ENCODE measurements around the gene PRRT2.
A peak's percentile ranks its signal among the peaks of the same experiment; 100 is the strongest.

The PRRT2 gene

DNA sequence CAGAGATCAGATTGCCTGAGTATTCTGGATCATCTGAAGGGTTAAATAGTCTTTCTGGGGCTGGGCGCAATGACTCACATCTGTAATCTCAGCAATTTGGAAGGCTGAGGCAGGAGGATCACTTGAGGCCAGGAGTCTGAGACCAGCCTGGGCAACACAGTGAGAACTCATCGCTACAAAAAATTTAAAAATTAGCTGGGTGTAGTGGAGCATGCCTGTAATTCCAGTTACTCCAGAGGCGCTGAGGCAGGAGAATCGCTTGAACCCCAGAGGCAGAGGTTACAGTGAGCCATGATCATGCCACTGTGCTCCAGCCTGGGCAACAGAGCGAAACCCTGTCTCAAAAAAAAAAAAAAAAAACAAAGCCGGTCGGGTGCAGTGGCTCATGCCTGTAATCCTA lies 23.9 kb downstream of the PRRT2 start:
- DNase-seq: no peak

DNA sequence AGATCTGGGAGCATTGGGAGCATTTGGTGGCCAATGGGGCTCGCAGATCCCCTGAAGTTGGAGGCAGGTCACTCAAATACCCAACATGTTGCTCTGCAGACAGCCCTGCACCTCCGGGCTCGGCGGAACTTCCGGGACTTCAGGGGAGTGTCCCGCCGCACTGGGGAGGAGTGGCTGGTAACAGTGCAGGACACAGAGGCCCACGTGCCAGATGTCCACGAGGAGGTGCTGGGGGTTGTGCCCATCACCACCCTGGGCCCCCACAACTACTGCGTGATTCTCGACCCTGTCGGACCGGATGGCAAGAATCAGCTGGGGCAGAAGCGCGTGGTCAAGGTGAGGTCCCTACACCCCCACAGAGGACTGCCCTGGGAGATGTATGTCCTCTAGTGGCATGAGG lies 24.6 kb downstream of the PRRT2 start:
- no peak for DNase-seq

DNA sequence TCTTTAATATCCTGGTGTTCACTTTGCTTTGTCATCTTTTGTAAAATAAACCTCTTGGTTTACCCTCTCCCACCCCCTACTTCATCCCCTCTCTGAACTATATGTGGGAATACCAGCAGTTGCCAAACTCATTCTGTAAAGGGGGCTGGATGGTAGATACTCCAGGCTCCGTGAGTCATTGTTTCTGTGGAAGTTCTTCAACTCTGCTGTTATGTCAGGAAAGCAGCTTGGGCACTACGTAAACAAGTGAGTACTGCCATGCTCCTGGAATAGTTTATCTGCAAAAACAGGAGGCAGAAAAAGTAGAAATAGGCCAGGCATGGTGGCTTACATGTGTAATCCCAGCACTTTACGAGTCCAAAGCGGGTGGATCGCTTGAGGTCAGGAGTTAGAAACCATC lies 25.8 kb downstream of the PRRT2 start:
- DNase-seq: no peak

DNA sequence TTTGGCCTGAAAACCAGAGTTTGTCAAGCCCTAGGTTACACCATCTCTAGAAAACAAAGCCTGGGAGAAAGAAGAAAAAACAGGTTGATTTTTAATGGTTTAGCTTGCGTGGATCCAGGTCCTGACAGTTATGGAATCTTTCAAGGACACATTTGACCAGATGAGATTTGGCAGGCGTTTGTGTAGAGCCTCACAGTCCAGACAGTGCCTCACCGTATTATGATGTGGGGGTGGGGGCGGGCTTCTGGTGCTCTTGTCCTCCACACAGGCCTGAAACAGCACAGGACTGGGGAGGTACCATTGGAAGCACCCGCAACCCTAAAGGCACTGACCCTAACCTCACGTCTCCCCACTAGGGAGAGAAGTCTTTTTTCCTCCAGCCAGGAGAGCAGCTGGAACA lies 27.8 kb downstream of the PRRT2 start:
- no peak for DNase-seq

DNA sequence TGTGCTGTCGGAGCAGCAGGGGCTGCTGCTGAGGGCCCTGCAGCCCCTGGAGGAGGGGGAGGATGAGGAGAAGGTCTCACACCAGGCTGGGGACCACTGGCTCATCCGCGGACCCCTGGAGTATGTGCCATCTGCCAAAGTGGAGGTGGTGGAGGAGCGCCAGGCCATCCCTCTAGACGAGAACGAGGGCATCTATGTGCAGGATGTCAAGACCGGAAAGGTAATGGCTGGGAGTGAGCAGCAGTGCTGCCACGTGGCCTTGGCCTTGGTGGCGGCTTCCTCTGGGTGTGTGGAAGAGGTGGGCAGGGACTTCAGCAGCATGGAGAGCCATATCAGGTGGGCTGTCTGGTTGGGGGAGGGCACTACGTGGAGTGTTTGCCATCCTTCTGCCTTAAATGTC lies 28.2 kb downstream of the PRRT2 start:
- DNase-seq: no peak

DNA sequence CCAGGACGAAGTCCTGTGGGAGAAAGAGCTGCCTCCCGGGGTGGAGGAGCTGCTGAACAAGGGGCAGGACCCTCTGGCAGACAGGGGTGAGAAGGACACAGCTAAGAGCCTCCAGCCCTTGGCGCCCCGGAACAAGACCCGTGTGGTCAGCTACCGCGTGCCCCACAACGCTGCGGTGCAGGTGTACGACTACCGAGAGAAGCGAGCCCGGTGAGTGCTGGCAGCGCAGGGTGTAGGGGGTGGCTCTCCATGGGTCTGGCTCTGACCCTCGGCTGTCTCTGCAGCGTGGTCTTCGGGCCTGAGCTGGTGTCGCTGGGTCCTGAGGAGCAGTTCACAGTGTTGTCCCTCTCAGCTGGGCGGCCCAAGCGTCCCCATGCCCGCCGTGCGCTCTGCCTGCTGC lies 29.6 kb downstream of the PRRT2 start:
- DNase-seq: no peak

DNA sequence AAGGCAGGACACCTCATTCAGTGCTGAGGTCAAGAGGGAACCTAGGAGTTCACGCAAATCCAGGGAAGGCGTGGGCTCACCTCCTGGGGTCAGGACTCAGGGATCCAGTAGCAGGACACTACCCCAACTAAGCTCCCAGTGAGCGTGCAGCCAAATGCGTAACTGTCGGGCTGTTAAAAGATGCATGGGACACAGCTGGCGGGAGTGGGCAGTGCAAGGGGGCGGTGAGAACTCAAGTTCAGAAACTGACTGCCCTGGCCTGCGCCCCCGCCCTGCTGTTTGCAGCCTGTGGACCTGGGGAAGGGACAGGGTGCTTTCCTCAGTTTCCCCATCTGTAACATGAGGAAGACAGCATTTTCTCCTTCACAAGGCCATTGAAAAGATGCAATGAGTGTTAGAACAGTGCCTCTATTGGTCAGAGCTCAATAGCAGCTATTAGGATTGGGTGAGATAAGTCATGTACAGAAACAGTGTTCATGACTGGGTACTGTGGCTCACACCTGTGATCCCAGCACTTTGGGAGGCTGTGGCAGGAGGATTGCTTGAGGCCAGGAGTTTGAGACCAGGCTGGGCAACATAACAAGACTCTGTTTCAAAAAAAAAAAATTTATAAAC lies 30.8 kb downstream of the PRRT2 start:
- no peak for DNase-seq

DNA sequence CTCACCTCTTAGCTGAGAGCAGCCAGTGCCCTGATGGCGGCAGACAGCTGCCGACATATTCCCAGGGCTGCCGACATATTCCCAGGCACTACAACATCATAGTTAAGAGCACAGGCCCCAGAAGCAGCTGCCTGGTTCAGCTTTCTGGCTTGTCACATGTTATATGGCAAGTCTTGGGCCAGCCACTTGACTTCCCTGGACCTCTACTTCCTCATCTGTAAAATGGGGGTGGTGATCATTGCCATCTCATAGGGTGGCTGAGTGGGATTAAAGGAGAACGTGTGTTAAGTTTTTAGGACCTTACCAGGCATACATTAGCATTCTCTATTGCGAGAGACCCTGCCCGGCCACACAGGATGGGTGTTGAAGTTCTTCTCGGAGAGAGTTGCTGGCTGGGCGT lies 31.9 kb downstream of the PRRT2 start:
- no peak for DNase-seq

DNA sequence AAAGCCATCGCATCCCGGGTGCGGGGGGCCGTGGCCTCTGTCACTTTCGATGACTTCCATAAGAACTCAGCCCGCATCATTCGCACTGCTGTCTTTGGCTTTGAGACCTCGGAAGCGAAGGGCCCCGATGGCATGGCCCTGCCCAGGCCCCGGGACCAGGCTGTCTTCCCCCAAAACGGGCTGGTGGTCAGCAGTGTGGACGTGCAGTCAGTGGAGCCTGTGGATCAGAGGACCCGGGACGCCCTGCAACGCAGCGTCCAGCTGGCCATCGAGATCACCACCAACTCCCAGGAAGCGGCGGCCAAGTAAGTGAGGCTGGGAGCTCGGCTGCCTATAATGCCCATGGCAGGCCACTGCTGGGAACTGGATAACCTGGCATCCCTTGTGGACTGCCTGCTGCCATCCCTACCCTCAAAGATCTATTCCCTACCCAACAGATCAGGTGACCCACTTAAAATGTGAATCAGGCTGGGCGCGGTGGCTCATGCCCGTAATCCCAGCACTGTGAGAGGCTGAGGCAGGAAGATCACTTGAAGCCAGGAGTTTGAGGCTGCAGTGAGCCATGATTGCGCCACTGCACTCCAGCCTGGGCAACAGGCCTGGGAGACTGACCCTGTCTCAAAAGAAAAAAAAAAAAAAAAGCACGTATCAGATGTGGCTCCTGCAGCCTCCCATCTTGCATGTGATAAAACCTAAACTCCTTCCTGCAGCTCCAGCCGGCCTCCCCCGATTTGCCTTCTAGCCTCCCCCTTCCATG lies 32.8 kb downstream of the PRRT2 start:
- DNase-seq: no peak

DNA sequence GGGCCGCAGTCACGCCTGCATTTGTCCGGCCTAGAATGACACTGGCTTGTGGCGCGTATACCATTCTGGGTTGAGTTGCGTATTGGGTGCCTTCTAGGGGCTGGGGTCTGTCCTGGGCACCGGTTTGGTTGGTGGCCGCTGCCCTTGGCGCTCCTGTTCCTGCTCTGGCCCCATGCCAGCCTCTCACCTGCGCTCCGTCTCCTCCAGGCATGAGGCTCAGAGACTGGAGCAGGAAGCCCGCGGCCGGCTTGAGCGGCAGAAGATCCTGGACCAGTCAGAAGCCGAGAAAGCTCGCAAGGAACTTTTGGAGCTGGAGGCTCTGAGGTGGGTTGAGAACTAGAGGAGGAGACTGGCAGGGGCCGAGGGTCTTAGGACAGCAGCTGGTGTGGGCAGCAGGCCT lies 33.7 kb downstream of the PRRT2 start:
- no peak for DNase-seq

DNA sequence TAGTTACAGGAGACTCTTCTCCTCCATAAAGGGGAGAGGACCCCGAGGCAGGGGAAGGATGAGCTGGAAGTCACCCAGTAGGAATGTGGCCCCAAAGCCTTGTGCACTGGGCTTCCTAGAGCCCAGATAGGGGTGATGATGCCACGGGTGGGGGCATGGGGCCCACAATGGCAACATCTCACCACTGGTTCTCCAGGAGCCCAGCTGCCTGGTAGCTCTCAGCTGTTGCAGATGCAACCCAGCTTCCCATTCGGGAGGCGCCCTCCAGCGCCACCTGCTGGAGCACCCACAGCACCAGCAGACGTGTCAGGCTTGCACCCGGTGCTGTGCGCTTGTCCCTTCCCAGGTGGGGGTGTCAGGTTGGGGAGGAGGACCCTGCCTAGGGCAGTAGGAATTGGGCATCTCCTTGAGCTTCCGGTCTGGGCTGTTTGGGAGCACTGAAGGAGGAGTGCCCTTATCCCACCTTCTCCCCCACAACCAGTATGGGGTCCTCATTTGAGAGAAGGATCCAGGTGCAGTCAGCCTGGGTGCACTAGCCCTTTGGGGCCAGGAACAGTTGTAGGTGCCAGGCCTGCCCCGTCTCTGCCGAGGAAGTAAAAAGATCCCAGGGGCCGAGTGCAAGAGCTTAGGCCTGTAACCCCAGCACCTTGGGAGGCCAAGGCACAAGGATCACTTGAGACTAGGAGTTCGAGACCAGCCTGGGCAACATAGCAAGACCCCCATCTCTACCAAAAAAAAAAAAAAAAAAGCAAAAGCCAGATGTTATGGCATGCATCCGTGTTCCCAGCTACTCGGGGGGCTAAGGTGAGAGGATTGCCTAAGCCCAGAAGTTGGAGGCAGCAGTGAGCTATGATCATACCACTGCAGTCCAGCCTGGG lies 36.7 kb downstream of the PRRT2 start:
- DNase-seq: peak; percentile 75

DNA sequence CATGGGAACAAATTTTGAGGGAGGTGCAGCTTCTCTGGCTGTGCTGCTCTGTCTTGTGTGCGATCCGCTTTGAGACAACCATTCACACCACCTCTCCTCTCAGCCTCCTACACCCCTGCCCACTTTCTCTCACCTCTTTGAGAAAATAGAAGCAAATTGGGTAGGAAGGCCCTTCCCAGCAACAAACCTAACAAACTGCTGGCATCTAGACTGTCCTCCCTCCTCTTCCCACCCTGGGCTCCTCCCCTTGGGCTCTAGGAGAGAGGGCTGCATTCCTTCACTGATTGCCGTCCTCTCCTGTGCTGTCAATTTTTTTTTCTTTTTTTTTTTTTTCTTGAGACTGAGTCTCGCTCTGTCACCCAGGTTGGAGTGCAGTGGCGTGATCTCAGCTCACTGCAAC lies 37.5 kb downstream of the PRRT2 start:
- DNase-seq: no peak

DNA sequence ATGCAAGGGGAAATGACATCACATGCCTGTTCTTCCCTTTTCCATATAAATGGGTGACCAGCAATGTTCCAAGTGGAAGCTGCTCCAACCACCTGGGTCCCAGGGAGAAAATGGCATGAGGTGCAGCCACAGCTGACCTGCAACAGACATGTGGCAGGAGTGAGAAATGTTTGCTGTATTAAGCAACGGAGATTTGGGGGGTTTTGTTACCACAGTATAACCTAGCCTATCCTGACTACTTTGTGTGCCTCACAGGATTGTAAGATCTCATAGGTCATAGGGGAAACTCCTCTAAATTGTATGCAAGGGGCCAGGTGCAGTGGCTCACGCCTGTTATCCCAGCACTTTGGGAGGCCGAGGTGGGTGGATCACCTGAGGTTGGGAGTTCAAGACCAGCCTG lies 39.0 kb downstream of the PRRT2 start:
- DNase-seq: no peak

DNA sequence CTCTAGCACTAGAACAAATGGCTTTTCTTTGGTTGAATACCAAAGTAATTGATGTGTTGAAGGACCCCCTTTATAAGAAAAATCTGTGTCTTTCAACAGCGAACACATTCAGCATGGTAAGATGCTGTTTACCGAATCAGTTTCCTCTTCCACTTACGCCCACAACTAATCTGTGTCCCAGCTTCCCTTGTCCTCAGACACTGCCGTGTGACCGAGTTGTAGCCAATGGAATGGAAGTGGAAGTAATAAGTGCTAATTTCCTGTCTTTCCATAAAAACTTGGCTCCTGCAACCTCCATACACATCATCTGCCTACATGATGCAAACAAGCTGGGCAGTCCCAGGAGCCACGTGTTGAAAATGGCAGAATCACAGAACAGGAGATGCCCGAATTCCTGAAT lies 40.7 kb downstream of the PRRT2 start:
- no peak for DNase-seq

DNA sequence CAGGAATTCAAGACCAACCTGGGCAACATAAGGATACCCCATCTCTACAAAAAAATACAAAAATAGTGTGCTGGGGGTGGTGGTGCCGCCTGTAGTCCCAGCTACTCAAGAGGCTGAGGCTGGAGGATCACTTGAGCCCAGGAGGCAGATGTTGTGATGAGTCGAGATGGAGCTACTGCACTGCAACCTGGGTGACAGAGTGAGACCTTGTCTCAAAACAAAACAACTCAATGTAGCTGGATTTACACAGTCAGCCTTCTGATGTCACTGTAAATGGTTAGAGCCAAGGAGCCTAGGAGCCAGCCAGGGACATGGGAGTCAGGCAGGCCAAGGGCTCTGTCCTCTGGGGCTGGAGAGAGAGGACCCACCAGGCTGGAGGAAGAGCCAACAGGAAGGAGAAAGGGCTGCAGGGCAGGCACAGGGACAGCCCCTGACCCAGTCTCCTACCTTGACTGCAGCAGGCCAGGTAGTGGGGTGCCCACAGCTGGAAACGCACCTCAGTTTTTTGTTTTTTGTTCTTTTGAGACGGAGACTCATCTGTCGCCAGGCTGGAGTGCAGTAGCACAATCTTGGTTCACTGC lies 42.6 kb downstream of the PRRT2 start:
- no peak for DNase-seq

DNA sequence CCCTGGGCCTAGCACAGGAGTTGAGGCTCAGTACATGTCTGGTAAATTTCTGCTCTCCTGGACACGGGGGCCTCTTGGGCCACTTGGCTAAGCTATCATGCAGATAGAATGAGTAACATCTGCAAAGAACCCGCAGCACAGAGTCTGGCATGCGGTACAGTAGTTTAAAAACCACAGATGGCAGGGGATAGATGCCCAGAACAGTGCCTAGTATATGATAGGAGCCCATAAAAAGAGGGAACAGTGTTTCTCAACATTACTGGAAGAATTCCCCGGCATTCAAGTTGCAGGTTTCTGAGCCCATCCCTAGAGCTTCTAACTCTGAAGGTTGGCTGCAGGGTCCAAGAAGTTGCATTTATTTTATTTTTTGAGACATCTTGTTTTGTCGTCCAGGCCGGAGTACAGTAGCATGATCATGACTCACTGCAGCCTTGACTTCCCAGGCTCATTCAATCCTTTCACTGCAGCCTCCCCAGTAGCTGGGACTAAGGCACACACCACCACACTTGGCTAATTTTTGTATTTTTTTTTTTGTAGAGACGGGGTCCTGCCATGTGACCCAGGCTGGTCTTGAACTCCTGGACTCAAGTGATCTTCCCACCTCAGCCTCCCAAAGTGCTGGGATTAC lies 45.3 kb downstream of the PRRT2 start:
- DNase-seq: no peak

DNA sequence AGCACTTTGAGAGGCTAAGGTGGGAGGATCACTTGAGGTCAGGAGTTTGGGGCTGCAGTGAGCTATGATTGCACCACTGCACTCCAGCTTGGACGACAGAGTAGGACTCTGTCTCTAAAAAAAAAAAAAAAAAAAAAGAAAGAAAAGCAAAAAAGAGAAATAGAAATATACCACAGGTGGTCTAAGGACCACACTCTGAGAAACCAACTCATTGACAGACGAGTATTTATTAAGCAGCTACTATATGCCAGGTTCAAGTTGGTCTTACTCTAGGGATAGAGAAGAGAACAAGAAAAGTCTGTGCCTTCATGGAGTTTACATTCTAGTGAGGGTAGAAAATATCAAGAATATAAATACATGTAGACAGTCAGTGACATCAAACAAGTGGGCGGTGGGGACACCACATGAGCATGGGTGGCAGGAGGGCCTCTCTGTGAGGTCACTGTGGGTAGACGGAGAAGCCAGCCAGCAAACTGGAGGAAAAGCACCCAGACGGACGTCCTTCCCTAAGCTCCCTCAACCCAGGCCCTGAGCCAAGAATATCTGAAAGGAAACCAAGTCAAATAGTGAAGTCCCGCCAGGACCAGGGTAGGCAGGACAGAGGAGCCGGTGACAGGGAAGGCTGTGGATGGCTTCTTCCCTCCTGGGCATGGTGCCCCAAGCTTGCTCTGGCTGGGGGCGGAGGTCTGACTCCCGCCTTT lies 46.3 kb downstream of the PRRT2 start:
- DNase-seq: no peak

DNA sequence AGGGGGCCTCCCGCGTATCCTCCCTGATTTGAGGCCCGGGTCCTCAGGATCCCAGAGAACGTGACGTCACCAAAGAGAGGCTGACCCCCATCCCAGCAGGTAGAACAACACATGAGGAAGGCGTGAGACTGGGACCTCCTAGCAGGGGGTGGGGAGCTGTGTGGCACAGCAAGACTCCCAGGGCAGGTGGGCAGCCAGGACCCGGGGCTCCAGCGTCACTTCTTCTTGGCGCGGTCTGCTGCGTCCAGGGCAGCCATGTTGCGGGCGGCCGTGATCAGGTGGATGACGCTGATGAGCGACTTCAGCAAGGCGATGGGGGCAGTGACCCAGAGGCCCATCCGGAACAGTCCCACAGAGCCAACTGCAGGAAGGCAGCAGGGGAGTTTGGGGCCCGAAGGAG lies 47.0 kb downstream of the PRRT2 start:
- no peak for DNase-seq

DNA sequence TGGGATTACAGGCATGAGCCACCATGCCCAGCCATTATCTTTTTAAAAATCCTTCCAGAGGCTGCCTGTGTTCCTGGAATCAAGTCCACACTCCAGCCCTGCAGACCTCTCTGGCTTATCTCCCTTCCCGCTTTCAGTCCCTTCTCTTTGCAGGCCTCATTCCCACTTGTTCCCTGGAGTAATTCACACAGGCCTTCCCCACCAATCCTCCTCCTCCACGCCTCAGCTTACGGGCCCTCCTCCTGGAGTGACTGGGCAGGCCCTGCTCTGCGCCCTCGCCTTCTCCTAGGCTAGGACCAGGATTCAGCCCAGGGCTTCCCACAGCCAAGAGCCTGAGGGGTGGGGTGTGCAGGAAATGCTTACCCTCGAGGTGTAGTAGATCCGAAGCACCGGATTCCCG lies 48.2 kb downstream of the PRRT2 start:
- DNase-seq: no peak

DNA sequence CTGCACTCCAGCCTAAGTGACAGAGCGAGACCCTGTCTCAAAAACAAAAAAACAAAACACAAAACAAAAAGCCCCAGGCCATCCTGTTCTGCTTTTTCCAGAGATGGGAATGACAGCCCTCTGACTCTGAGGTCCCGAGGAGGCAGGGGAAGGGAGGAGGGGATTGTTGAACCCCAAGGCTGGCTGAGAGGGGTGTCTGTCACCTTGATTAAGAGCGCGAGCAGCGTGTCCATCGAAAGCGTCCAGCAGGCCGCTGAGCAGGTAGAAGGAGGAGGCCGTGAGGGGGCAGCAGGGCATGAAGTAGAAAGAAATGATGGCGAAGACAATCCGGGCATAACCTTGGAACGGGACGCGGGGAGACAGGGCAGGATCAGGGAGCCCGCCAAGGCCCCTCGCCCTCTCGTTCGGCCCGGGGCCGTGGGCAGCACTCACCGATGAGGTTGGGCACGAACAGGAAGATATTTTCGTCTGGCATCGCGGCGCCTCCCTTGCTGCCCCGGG lies 50.4 kb downstream of the PRRT2 start:
- no peak for DNase-seq

DNA sequence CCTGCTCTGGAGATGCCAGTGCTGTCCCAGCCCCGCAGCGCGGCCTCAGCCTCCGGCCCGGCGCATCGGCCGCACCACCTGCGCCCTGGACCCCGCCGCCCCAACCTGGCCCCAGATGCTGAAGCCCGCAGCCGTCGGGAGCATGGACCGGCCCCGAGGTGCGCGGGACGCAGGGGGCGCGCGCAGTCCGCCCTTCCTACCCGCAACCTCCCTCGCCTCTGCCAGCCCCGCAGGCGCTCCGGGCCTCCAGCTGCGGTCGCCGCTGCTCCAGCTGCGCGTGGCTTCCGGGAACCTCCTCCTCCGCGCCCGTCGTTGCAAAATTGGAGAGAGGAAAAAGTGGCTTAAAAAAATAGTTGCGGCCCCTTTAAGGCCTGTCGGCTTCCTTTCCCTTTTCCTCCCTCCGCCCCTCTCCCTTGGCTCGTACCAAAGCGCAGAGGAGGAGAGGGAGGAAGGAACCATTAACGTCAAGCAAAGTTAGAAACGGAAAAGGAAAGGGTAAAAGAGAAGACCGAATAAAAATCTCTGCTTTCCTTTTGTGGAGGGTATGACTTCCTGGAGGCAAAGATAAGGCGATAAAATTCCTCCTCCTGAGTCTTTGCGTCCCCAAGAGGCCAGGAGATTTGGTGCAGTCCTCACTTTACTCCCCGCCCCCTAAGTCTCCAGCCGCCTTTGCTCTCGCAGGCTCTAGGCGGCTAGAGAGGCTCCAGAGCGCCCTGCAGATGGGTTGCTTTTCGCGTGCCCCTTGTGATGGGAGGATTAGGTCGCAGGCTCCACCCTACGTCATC lies 51.1 kb downstream of the PRRT2 start, which contains the start of gene CDIPT:
Gene CDIPT, minus strand, starts transcription at position 343 of the 785 bp plus-strand sequence. CDS start 369 bp downstream, outside the sequence.
- DNase-seq: peak; percentile 95
